Measurements from ENCODE around the gene YPEL2.

The YPEL2 gene

GRCh38 chr17:59349178-59349577 is 17.7 kb downstream of the YPEL2 start:
- no peak for TF ChIP-seq CTCF (IDR thresholded peaks at IDR 0.05; ENCODE audit: control insufficient read depth, insufficient read depth, low read depth, low read length, missing control alignments)
- no peak overlapping the region for H3K4me3 ChIP-seq (ENCODE audit: control insufficient read depth, low read depth, low read length)
- no peak for DNase-seq (ENCODE audit: low read depth)

- H3K4me3 ChIP-seq (ENCODE audit: control insufficient read depth, low read depth, low read length): no peak overlapping the region
- no peak for TF ChIP-seq CTCF (IDR thresholded peaks at IDR 0.05; ENCODE audit: control insufficient read depth, insufficient read depth, low read depth, low read length, missing control alignments)
- DNase-seq (ENCODE audit: low read depth): no peak
These were observed 21.8 kb downstream of the YPEL2 start for GRCh38 chr17:59353106-59353854.

DNA sequence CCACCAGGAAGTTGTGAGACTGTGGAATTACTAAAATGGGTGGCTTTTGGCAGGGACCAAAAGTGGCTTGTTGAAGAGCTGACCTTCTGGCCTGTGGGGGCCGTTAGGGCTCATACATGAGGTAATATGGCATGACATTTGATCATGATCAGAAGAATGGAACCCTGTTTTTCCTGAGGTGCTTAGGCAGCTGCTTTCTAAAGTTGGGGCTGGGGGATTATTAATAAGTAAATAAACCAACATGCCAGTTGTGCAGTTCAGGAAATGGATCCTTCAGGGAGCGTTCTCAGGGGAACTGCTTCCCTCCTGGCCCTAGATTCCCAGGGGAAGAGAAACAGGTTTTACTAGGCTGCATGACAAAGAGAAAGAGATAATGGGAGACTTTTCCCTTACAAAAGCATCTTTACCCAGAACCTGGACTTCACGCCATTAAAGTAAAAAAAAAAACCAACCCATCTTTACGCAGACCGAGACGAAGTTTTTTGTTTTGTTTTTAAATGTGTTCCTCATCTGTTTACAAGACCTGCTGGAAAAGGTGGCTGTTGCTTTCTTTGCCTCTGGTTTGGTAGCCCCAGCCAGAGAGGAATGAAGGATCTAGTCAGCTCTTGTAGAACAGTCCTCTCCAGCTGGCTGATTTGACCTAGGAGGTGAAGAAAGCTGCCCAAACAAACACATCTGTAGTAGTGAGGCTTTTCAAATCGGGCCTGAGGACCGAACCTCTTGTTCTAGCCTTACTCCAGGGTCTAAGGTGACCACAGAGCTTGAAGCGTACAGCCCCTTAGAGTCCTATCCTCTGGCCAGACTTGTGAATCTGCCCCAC is 22.7 kb downstream of the YPEL2 start:
- TF ChIP-seq CTCF (IDR thresholded peaks at IDR 0.05; ENCODE audit: control insufficient read depth, insufficient read depth, low read depth, low read length, missing control alignments): no peak
- no peak overlapping the region for H3K4me3 ChIP-seq (ENCODE audit: control insufficient read depth, low read depth, low read length)
- no peak for DNase-seq (ENCODE audit: low read depth)

DNA sequence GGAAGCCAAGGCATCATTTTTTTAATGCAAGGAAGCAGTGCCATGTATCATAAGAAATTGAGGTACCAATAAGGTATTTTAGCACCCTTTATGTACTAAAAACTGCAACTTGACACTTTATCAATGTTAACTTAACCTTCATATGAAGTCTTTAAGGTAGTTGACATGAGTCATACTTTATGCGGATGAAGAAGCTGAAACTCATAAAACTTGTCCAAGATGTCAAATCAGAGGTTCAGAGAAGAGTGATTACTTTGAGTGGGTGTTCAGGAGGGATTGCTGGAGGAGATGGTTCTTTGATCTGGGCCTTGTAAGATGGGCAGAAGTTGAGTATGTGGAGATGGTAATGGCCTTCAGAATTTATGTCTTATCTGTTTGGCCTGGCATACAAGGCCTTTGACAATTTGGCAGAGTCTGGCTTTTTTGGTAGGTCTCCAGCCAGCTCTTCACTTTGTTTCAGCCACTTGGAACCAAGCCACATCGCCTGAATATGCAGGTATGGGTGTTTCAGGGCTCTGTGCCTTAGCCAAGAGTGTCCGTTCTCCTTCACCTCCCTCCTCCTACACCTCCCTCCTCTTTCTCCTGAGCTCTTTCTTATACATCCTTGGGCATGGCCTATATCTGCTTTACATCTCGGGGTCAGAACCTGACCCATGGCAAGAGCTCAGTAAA is 23.7 kb downstream of the YPEL2 start:
- DNase-seq (ENCODE audit: low read depth): no peak
- no peak overlapping the region for H3K4me3 ChIP-seq (ENCODE audit: control insufficient read depth, low read depth, low read length)
- no peak for TF ChIP-seq CTCF (IDR thresholded peaks at IDR 0.05; ENCODE audit: control insufficient read depth, insufficient read depth, low read depth, low read length, missing control alignments)

DNA sequence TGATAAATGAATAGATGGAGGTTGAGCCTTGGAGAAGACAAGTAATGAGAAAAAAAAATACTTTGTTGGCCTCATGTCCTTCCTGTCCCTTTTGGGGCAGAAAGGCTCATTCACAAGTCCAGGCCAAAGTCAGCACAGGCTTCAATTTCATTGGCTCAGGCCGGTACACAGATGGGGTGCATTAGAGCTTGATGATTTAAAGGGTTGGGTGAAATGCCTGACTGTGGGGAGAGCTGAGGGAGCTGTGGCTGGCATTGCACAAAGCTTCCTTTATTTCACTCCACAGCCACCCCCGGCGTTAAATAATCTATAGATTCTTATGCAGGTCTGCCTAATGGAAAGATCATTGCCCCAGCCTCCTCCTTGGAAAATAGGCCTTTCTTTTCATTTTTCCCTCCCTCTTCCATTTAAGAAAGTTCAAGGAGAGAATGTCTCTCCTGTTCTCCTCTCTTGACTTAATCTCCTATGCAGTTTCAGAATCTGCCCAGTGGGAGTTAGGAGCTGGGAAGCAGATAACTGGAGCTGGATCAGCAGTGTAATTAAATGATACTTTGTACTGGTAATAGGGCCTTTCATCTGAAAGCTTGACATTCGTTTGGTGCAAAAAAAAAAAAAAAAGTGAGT is 24.4 kb downstream of the YPEL2 start:
- no peak overlapping the region for H3K4me3 ChIP-seq (ENCODE audit: control insufficient read depth, low read depth, low read length)
- no peak for TF ChIP-seq CTCF (IDR thresholded peaks at IDR 0.05; ENCODE audit: control insufficient read depth, insufficient read depth, low read depth, low read length, missing control alignments)
- DNase-seq (ENCODE audit: low read depth): no peak

DNA sequence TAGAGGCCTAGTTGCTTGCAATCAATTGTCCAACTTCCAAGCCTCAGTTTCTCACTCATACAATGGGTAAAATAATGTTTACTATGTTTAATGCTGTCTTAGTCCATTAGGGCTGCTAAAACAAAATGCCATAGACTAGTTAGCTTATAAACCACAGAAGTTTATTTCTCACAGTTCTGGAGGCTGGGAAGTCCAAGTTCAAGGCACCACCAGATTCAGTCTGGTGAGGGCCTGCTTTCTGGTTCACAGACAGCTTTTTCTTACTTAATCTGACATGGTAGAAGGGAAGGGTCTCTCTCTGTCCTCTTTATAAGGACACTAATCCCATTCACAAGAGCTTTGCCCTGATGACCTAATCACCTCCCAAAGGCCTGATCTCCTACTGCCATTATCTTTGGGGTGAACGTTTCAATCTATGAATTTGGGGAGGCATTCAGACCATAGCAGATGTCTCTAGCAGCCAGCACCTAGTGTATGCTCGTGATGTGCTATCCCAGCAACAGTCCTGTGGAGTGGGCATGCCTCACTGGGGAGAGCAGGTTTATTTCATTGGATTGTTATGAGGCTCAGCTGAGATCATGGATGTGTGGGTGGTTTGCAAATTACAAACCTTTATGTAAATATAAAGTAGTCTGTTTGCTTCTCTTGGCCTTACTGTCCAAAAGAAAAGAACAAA is 25.2 kb downstream of the YPEL2 start:
- TF ChIP-seq CTCF (IDR thresholded peaks at IDR 0.05; ENCODE audit: control insufficient read depth, insufficient read depth, low read depth, low read length, missing control alignments): no peak
- H3K4me3 ChIP-seq (ENCODE audit: control insufficient read depth, low read depth, low read length): no peak overlapping the region
- DNase-seq (ENCODE audit: low read depth): no peak
